IMR-90 (cell line): ENCODE data around the gene CDC42EP3. TPM values are rescaled to one million over a fixed set of nuclear protein-coding genes. Genes with fewer than 3 reads are reported as not detected.
A peak's percentile ranks its signal among the peaks of the same experiment; 100 is the strongest.

Experiments used
- ATAC-seq: fragments of 200-7000 bp; cut with Tn5 transposase; 2 replicates; pipeline ENCODE4 v1.9.1; 2020; ENCODE audit warnings: low read depth, mild to moderate bottlenecking, moderate library complexity
- BruUV-seq: library from RNA; stranded (reverse); fragments of 400-500 nt; replicated peaks from 2 replicates; lab custom pipeline; 2021; lab: Mats Ljungman, UMichigan
- CTCF ChIA-PET: fragments of 300-600 bp; formaldehyde crosslinking; extraction: SDS; loops from one replicate; lab custom pipeline; 2021; ENCODE audit warnings: antibody characterized with exemption; lab: Yijun Ruan, JAX
- POLR2A ChIA-PET: fragments of 300-600 bp; sonication (Branson Sonifier 250); formaldehyde crosslinking; loops from one replicate; lab custom pipeline; 2022; ENCODE audit warnings: antibody characterized with exemption; ENCODE audit not compliant: unreplicated experiment; lab: Charles Lee
- DNase-seq: peaks from one replicate; pipeline ENCODE4 v3.0.0; 2013
- H2AFZ ChIP-seq: replicated peaks from 2 replicates; pipeline ENCODE3; 2013; ENCODE audit warnings: low read length, mild to moderate bottlenecking; ENCODE audit not compliant: poor library complexity
- H2AK5ac ChIP-seq: 2 replicates; pipeline ENCODE4 v1.6.1; 2013; ENCODE audit warnings: low read depth, low read length, inconsistent platforms
- H2AK9ac ChIP-seq: replicated peaks from 2 replicates; pipeline ENCODE3; 2013; ENCODE audit warnings: mild to moderate bottlenecking, low read depth, low read length, moderate library complexity; ENCODE audit not compliant: poor library complexity
- H2BK120ac ChIP-seq: 2 replicates; pipeline ENCODE4 v1.6.1; 2013; ENCODE audit warnings: low read depth, low read length, inconsistent platforms
- H2BK15ac ChIP-seq: 3 replicates; pipeline ENCODE4 v1.6.1; 2013; ENCODE audit warnings: low read depth, low read length, inconsistent platforms
- H2BK20ac ChIP-seq: 2 replicates; pipeline ENCODE4 v1.6.1; 2013; ENCODE audit warnings: low read depth, mild to moderate bottlenecking, inconsistent platforms, low read length, moderate library complexity
- H2BK5ac ChIP-seq: 2 replicates; pipeline ENCODE4 v1.6.1; 2013; ENCODE audit warnings: mild to moderate bottlenecking, low read depth, low read length, inconsistent platforms; ENCODE audit not compliant: poor library complexity, severe bottlenecking
- H3K14ac ChIP-seq: replicated peaks from 2 replicates; pipeline ENCODE4 v1.6.1; 2013; ENCODE audit warnings: low read depth, low read length, inconsistent platforms
- H3K18ac ChIP-seq: 2 replicates; pipeline ENCODE4 v1.6.1; 2013; ENCODE audit warnings: low read depth, low read length, control low read depth
- H3K23ac ChIP-seq: 2 replicates; pipeline ENCODE4 v1.6.1; 2013; ENCODE audit warnings: low read depth, low read length, inconsistent platforms
- H3K27ac ChIP-seq: 2 replicates; pipeline ENCODE4 v1.5.1; 2013; ENCODE audit warnings: mild to moderate bottlenecking, control low read depth, low read length; ENCODE audit not compliant: insufficient read depth
- H3K27me3 ChIP-seq: 2 replicates; pipeline ENCODE4 v1.6.1; 2013; ENCODE audit warnings: low read length; ENCODE audit not compliant: control insufficient read depth, insufficient read depth
- H3K36me3 ChIP-seq: 2 replicates; pipeline ENCODE4 v1.6.1; 2013; ENCODE audit warnings: low read length, mixed read lengths; ENCODE audit not compliant: control insufficient read depth, insufficient read depth
- H3K4ac ChIP-seq: 2 replicates; pipeline ENCODE4 v1.6.1; 2013; ENCODE audit warnings: low read depth, low read length, inconsistent platforms
- H3K4me1 ChIP-seq: 2 replicates; pipeline ENCODE4 v1.6.1; 2013; ENCODE audit warnings: low read length, mixed read lengths; ENCODE audit not compliant: control insufficient read depth, insufficient read depth
- H3K4me2 ChIP-seq: 2 replicates; pipeline ENCODE4 v1.6.1; 2013; ENCODE audit warnings: low read depth, mild to moderate bottlenecking, control low read depth, low read length, moderate library complexity
- H3K4me3 ChIP-seq: 2 replicates; pipeline ENCODE4 v1.5.1; 2013; ENCODE audit warnings: low read depth, mild to moderate bottlenecking, control low read depth, low read length, moderate library complexity; ENCODE audit not compliant: insufficient read depth
- H3K56ac ChIP-seq: 2 replicates; pipeline ENCODE4 v1.6.1; 2013; ENCODE audit warnings: low read length, inconsistent platforms; ENCODE audit not compliant: insufficient read depth; ENCODE audit errors: extremely low read depth
- H3K79me1 ChIP-seq, 2 experiments: 2 replicates each; pipeline ENCODE4 v1.6.1; 2013; ENCODE audit warnings: low read length in 2 of 2, inconsistent platforms in 1 of 2, low read depth in 1 of 2
- H3K9ac ChIP-seq: 2 replicates; pipeline ENCODE4 v1.6.1; 2013; ENCODE audit warnings: low read depth, low read length, control low read depth
- H3K9me1 ChIP-seq: 2 replicates; pipeline ENCODE4 v1.6.1; 2013; ENCODE audit warnings: low read length, inconsistent platforms; ENCODE audit not compliant: insufficient read depth
- H3K9me3 ChIP-seq: 2 replicates; pipeline ENCODE4 v1.6.1; 2013; ENCODE audit warnings: low read length; ENCODE audit not compliant: control insufficient read depth, insufficient read depth
- H4K20me1 ChIP-seq: 2 replicates; pipeline ENCODE4 v1.6.1; 2013; ENCODE audit warnings: low read length, inconsistent platforms; ENCODE audit not compliant: insufficient read depth
- H4K5ac ChIP-seq: 2 replicates; pipeline ENCODE4 v1.6.1; 2013; ENCODE audit warnings: mild to moderate bottlenecking, low read depth, low read length, control low read depth
- H4K8ac ChIP-seq, 2 experiments: 2 replicates each; pipeline ENCODE4 v1.6.1; 2013; ENCODE audit warnings: low read depth in 2 of 2, low read length in 2 of 2, control low read depth in 1 of 2, inconsistent platforms in 1 of 2
- H4K91ac ChIP-seq: 2 replicates; pipeline ENCODE4 v1.6.1; 2013; ENCODE audit warnings: low read depth, low read length, inconsistent platforms; ENCODE audit not compliant: insufficient read depth
- ELK1 ChIP-seq: fragments of 150-350 bp; IDR thresholded peaks from 2 replicates; pipeline ENCODE4 v1.6.1; 2016; ENCODE audit warnings: low read depth, mild to moderate bottlenecking, low read length, moderate library complexity, borderline replicate concordance
- MAFK ChIP-seq: IDR thresholded peaks from 2 replicates; pipeline ENCODE4 v1.6.1; 2012; ENCODE audit warnings: low read depth, low read length, improper control_type of control experiment
- MXI1 ChIP-seq: IDR thresholded peaks from 2 replicates; pipeline ENCODE4 v1.6.1; 2012; ENCODE audit warnings: low read depth, mild to moderate bottlenecking, low read length, moderate library complexity, borderline replicate concordance
- POLR2A ChIP-seq: IDR thresholded peaks from 2 replicates; pipeline ENCODE4 v1.6.1; 2012; ENCODE audit warnings: mild to moderate bottlenecking, low read depth, low read length
- RCOR1 ChIP-seq: IDR thresholded peaks from 2 replicates; pipeline ENCODE4 v1.6.1; 2012; ENCODE audit warnings: mild to moderate bottlenecking, low read length, improper control_type of control experiment; ENCODE audit not compliant: insufficient replicate concordance
- dilution Hi-C: fragments of 300-500 bp; cut with HindIII; formaldehyde crosslinking; loops from one replicate; pipeline ENCODE4 v1.14.3; 2018; ENCODE audit warnings: low sequenced_read_pairs; ENCODE audit not compliant: unreplicated experiment
- in situ Hi-C: fragments of 300-500 bp; cut with MboI; formaldehyde crosslinking; loops from 3 replicates; pipeline ENCODE4 v1.14.3; 2019; ENCODE audit warnings: low sequenced_read_pairs, inconsistent platforms, mixed read lengths
- intact Hi-C: fragments of 100-400 bp; cut with micrococcal nuclease; formaldehyde crosslinking; loops from 2 replicates; pipeline ENCODE4 v1.10.0; 2022
- polyA plus RNA-seq, 3 experiments: library from polyadenylated mRNA; depleted of rRNA; stranded (reverse); fragments of >200 nt; gene quantifications; 2 replicates each; pipeline ENCODE4 v1.2.3, GENCODE V29; 2012; ENCODE audit warnings: low replicate concordance in 1 of 3
- total RNA-seq: library from RNA; depleted of rRNA; stranded (reverse); fragments of >200 nt; gene quantifications from 2 replicates; pipeline ENCODE4 v1.2.3, GENCODE V29; 2012

CDC42EP3 gene
- total and polyA plus RNA-seq, 2 of the 4 experiments (the other 2 are of a cell fraction): 167 to 193 TPM

GRCh38 chr2:37623406-37623805, 48.0 kb downstream of the CDC42EP3 start:
- BruUV-seq: no TSS peak
- Histone ChIP-seq H3K9me1 (peaks cover 12% of the 10 kb centered on the region), H3K79me1 (peaks cover 0 to 11% of the 10 kb centered on the region in 2 experiments; a peak in 1 of 4 replicates), H3K4me3 (no peak overlapping the region), H3K9me3 (no peaks in the 10 kb centered on the region), H3K4me2 (no peak overlapping the region), H2BK120ac (no peak overlapping the region), H3K14ac (peak overlapping the region; percentile 14), H4K8ac (peak overlapping the region in 1 of 2 experiments; percentile 19; a peak in 1 of 4 replicates), H3K23ac (0 out of 2 replicates have a peak overlapping the region, but pooled peaks have one; percentile 34), H3K4ac (peak overlapping the region; percentile 47; the same call in 1 of the 2 replicates), H2AK9ac (no peak overlapping the region), H4K91ac (no peak overlapping the region), H3K36me3 (no peaks in the 10 kb centered on the region), H3K4me1 (peaks cover 13% of the 10 kb centered on the region), H3K18ac (peak overlapping the region; percentile 31; the same call in 1 of the 2 replicates), H2BK5ac (peak overlapping the region; percentile 94), H3K27ac (no peak overlapping the region), H2AFZ (no peak overlapping the region), H3K56ac (no peak overlapping the region), H2BK15ac (peak overlapping the region; percentile 76; the same call in 2 of the 3 replicates), H2AK5ac (peak overlapping the region; percentile 55; the same call in 1 of the 2 replicates), H3K9ac (no peak overlapping the region), H4K20me1 (no peaks in the 10 kb centered on the region), H4K5ac (no peak overlapping the region), H2BK20ac (peak overlapping the region; percentile 66), H3K27me3 (no peaks in the 10 kb centered on the region)
- CTCF ChIA-PET: interaction anchor here (0.6 kb wide), 1 partner anchor 40 kb away, joined by 3 read pairs; no protein-coding TSS in a partner anchor
- ATAC-seq: no peak
- POLR2A ChIA-PET: no interaction called here
- intact Hi-C loops (loop anchor here (5.0 kb wide), 1 partner anchor 36 kb away; no protein-coding TSS in a partner anchor), in situ Hi-C loops (no loop called here), dilution Hi-C loops (no loop called here)
- TF ChIP-seq ELK1 (no peak), RCOR1 (no peak), POLR2A (no peak), MAFK (no peak), MXI1 (no peak)
- DNase-seq: no peak
